Upper lobe of right lung (tissue), 1 donor: ENCODE data around the gene CERKL. TPM values are rescaled to one million over a fixed set of nuclear protein-coding genes. Genes with fewer than 3 reads are reported as not detected.

Experiments
- ATAC-seq: fragments of 200-7000 bp; cut with Tn5 transposase; one replicate; pipeline ENCODE4 v1.9.1; 2020; ENCODE audit warnings: mild to moderate bottlenecking, moderate library complexity
- DNase-seq: peaks from one replicate; pipeline ENCODE4 v3.0.0-alpha.2; 2020
- H3K27ac ChIP-seq: fragments of 200-600 bp; one replicate; pipeline ENCODE4 v1.8.0; 2022
- H3K27me3 ChIP-seq: fragments of 200-600 bp; one replicate; pipeline ENCODE4 v1.8.0; 2022; ENCODE audit warnings: mild to moderate bottlenecking
- H3K36me3 ChIP-seq: fragments of 200-600 bp; one replicate; pipeline ENCODE4 v1.8.0; 2022
- H3K4me1 ChIP-seq: fragments of 200-600 bp; one replicate; pipeline ENCODE4 v1.8.0; 2022
- H3K4me3 ChIP-seq: fragments of 200-600 bp; one replicate; pipeline ENCODE4 v1.8.0; 2022; ENCODE audit warnings: mild to moderate bottlenecking
- H3K9me3 ChIP-seq: fragments of 200-600 bp; one replicate; pipeline ENCODE4 v1.8.0; 2022
- CTCF ChIP-seq: fragments of 200-600 bp; IDR thresholded peaks from one replicate; pipeline ENCODE4 v1.8.0; 2022; ENCODE audit warnings: antibody characterized with exemption
- intact Hi-C: fragments of 100-400 bp; cut with DNase I; formaldehyde crosslinking; loops from one replicate; pipeline ENCODE4 v1.11.0; 2022
- total RNA-seq: library from RNA; stranded (reverse); fragmentation: NEBNext Ultra II Directional; extraction: Animal tissue kit (Norgen Biotek cat#: 25700); gene quantifications from one replicate; pipeline ENCODE4 v1.2.1, GENCODE V29; 2021
- donor health status: DM: no; HTN: yes; CAD: no; lungs with severe emphysema.

The CERKL gene
- total RNA-seq, 1 donor from 2014 or later = 0.29 TPM

- H3K4me3 ChIP-seq = no peak overlapping the region
- H3K27me3 ChIP-seq = no peaks in the 10 kb centered on the region
- H3K27ac ChIP-seq = no peak overlapping the region
- ATAC-seq (no peak), DNase-seq (no peak)
- H3K4me1 ChIP-seq = no peaks in the 10 kb centered on the region
- intact Hi-C loops = no loop called here
- no peaks in the 10 kb centered on the region for H3K9me3 ChIP-seq
- no peaks in the 10 kb centered on the region for H3K36me3 ChIP-seq
- no peak for TF ChIP-seq CTCF
These were observed 37.4 kb downstream of the CERKL start for GRCh38 chr2:181619516-181619915.

GRCh38 chr2:181616715-181617114, 40.2 kb downstream of the CERKL start:
- TF ChIP-seq CTCF = no peak
- Histone ChIP-seq H3K4me1 (no peaks in the 10 kb centered on the region), H3K27ac (no peak overlapping the region), H3K36me3 (no peaks in the 10 kb centered on the region), H3K4me3 (no peak overlapping the region), H3K9me3 (no peaks in the 10 kb centered on the region), H3K27me3 (no peaks in the 10 kb centered on the region)
- DNase-seq = no peak
- ATAC-seq = no peak
- intact Hi-C loops = no loop called here

GRCh38 chr2:181614874-181615638, 41.8 kb downstream of the CERKL start:
- Histone ChIP-seq H3K27me3 (no peaks in the 10 kb centered on the region), H3K27ac (no peak overlapping the region), H3K36me3 (no peaks in the 10 kb centered on the region), H3K4me3 (no peak overlapping the region), H3K4me1 (no peaks in the 10 kb centered on the region), H3K9me3 (no peaks in the 10 kb centered on the region)
- no peak for TF ChIP-seq CTCF
- ATAC-seq = no peak
- intact Hi-C loops = no loop called here
- DNase-seq = no peak

GRCh38 chr2:181613241-181613640, 43.7 kb downstream of the CERKL start:
- no peak overlapping the region for H3K27ac ChIP-seq
- H3K9me3 ChIP-seq = no peaks in the 10 kb centered on the region
- intact Hi-C loops = no loop called here
- DNase-seq = no peak
- TF ChIP-seq CTCF = no peak
- no peaks in the 10 kb centered on the region for H3K27me3 ChIP-seq
- no peak for ATAC-seq
- H3K36me3 ChIP-seq = no peaks in the 10 kb centered on the region
- no peaks in the 10 kb centered on the region for H3K4me1 ChIP-seq
- no peak overlapping the region for H3K4me3 ChIP-seq

GRCh38 chr2:181607629-181608590, 49.0 kb downstream of the CERKL start:
- intact Hi-C loops = no loop called here
- no peak for DNase-seq
- Histone ChIP-seq H3K9me3 (no peaks in the 10 kb centered on the region), H3K27me3 (no peaks in the 10 kb centered on the region), H3K4me3 (no peak overlapping the region), H3K4me1 (no peaks in the 10 kb centered on the region), H3K27ac (no peak overlapping the region), H3K36me3 (no peaks in the 10 kb centered on the region)
- ATAC-seq = no peak
- TF ChIP-seq CTCF = no peak
